Measurements from ENCODE around the gene TMEM219. TPM values are rescaled to one million over a fixed set of nuclear protein-coding genes. Genes with fewer than 3 reads are reported as not detected.

Gene TMEM219
- total RNA-seq, 2 experiments from 2014 or later: 57.8 to 61.0 TPM

DNA sequence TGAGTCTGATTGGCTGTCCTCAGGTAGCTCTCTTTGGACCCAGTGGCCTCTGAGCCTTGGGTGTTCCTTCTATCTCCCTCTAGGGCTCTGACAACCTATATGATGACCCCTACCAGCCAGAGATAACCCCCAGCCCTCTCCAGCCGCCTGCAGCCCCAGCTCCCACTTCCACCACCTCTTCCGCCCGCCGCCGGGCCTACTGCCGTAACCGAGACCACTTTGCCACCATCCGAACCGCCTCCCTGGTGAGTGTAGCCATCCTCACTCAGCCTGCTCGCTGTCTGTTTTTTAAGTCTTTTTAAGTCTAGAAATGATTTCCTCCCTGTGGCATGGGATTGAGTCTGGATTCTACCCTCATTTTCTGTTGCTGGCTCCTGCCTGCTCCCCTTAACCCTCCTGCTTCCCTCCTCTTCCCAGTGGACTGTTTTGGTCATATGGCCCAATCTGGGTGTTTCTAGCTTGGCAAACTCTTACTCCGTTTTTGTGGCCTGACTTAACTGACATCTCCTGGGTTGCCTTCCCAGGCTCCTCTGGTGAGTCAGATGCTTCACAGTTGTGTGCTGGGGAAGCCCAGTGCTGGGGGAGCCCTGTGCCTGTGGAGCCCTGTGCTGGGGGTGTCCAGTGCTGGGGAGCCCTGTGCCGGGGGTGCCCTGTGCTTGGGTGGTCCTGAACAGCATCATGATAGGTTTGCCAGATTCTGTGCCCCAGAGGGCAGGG, 21.7 kb downstream of the TMEM219 start:
- Mint-ChIP-seq H3K36me3 (ENCODE audit: low read depth) (peaks cover 62% of the 10 kb centered on the region), H3K27me3 (ENCODE audit: low read depth) (no peaks in the 10 kb centered on the region), H3K4me3 (no peak overlapping the region), H3K4me1 (ENCODE audit: low read depth) (no peaks in the 10 kb centered on the region), H3K27ac (no peak overlapping the region), H3K9me3 (ENCODE audit: insufficient read depth) (no peaks in the 10 kb centered on the region)
- ATAC-seq: no peak
- POLR2A ChIA-PET: interaction anchor here (1.2 kb wide), 1 partner anchor 9 kb away, joined by 5 read pairs; no protein-coding TSS in a partner anchor
- CTCF ChIA-PET: no interaction called here
- no peak for DNase-seq

DNA sequence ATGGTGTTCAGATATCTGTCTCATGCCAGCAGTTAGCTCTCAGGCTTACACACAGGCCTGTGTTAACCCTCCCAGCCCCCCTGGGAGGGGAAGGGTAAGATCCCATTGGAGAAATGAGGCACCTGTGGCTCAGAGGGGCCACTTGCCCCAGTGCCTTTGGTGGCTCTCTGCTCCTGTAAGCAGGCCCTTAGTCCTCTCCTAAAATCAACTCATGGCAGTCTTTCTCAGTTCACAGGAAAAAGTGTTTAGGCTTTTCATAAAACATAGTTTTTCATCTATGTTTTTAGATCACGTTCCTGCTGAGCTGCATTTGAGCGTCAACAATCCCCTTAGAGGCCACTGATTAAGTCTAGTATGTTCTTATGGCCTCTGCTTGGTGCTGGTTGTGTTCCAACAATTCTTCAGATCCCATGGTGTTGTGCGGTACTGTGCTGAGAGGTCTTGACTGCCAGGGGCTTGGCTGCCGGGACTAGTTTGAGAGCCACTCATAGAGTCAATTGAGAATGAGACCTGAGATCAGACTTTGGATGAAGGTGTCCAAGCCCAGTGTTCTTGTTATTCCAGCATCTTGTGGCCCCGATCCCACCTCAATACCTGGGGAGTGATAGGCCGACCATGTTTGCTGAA, 22.4 kb downstream of the TMEM219 start:
- CTCF ChIA-PET: no interaction called here
- ATAC-seq (no peak), DNase-seq (no peak)
- Mint-ChIP-seq H3K36me3 (ENCODE audit: low read depth) (peaks cover 66% of the 10 kb centered on the region), H3K4me1 (ENCODE audit: low read depth) (no peaks in the 10 kb centered on the region), H3K27ac (no peak overlapping the region), H3K4me3 (no peak overlapping the region), H3K27me3 (ENCODE audit: low read depth) (no peaks in the 10 kb centered on the region), H3K9me3 (ENCODE audit: insufficient read depth) (no peaks in the 10 kb centered on the region)
- POLR2A ChIA-PET: no interaction called here

DNA sequence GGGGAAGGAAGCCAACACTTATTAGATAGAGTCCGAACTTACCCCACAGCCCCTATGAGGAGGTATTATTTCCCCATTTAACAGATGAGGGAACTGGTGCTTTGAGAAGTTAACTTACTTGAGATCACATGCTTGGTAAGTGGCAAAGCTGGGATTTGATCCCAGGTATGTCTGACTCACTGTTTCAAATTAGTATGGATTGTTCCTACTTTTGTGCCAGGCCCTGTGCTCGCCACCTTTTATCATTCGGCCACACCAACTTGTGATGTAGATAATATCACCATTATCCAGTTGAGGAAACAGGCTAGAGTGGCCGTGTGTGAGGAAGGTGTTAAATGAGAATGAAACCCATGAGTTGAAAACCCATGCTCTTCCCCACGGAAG, 22.9 kb downstream of the TMEM219 start:
- Mint-ChIP-seq H3K27me3 (ENCODE audit: low read depth) (no peaks in the 10 kb centered on the region), H3K27ac (no peak overlapping the region), H3K36me3 (ENCODE audit: low read depth) (peaks cover 66% of the 10 kb centered on the region), H3K9me3 (ENCODE audit: insufficient read depth) (no peaks in the 10 kb centered on the region), H3K4me1 (ENCODE audit: low read depth) (no peaks in the 10 kb centered on the region), H3K4me3 (no peak overlapping the region)
- DNase-seq (no peak), ATAC-seq (no peak)
- ChIA-PET POLR2A (no interaction called here), CTCF (interaction anchor here (1.2 kb wide), 1 partner anchor 284 kb away, joined by 5 read pairs; no protein-coding TSS in a partner anchor)

DNA sequence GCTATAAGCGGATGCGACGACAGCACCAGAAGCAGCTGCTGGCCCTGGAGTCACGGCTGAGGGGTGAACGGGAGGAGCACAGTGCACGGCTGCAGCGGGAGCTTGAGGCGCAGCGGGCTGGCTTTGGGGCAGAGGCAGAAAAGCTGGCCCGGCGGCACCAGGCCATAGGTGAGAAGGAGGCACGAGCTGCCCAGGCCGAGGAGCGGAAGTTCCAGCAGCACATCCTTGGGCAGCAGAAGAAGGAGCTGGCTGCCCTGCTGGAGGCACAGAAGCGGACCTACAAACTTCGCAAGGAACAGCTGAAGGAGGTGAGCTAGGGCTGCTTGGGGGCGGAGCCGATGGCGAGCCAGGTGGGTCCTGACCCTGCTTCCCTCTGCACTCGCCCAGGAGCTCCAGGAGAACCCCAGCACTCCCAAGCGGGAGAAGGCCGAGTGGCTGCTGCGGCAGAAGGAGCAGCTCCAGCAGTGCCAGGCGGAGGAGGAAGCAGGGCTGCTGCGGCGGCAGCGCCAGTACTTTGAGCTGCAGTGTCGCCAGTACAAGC, 23.5 kb downstream of the TMEM219 start:
- ChIA-PET POLR2A (interaction anchor here (1.1 to 1.3 kb wide), 2 partner anchors 9 to 11 kb away, joined by 8 to 10 read pairs; no protein-coding TSS in a partner anchor), CTCF (interaction anchor here (1.2 kb wide), 1 partner anchor 285 kb away, joined by 5 read pairs; no protein-coding TSS in a partner anchor)
- H3K36me3 Mint-ChIP-seq (ENCODE audit: low read depth): peaks cover 65% of the 10 kb centered on the region
- DNase-seq (no peak), ATAC-seq (no peak)
- no peak overlapping the region for H3K4me3 Mint-ChIP-seq
- H3K27me3 Mint-ChIP-seq (ENCODE audit: low read depth): no peaks in the 10 kb centered on the region
- no peak overlapping the region for H3K27ac Mint-ChIP-seq
- no peaks in the 10 kb centered on the region for H3K4me1 Mint-ChIP-seq (ENCODE audit: low read depth)
- no peaks in the 10 kb centered on the region for H3K9me3 Mint-ChIP-seq (ENCODE audit: insufficient read depth)

DNA sequence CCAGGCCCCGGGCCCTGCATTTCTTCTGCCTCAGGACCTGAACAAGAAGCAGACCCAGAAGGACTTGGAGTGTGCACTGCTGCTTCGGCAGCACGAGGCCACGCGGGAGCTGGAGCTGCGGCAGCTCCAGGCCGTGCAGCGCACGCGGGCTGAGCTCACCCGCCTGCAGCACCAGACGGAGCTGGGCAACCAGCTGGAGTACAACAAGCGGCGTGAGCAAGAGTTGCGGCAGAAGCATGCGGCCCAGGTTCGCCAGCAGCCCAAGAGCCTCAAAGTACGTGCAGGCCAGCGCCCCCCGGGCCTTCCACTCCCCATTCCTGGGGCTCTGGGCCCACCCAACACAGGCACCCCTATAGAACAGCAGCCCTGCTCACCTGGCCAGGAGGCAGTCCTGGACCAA, 24.4 kb downstream of the TMEM219 start:
- H3K36me3 Mint-ChIP-seq (ENCODE audit: low read depth): peaks cover 62% of the 10 kb centered on the region
- POLR2A ChIA-PET: interaction anchor here (1.1 to 1.3 kb wide), 2 partner anchors 8 to 12 kb away, joined by 8 to 10 read pairs; no protein-coding TSS in a partner anchor

DNA sequence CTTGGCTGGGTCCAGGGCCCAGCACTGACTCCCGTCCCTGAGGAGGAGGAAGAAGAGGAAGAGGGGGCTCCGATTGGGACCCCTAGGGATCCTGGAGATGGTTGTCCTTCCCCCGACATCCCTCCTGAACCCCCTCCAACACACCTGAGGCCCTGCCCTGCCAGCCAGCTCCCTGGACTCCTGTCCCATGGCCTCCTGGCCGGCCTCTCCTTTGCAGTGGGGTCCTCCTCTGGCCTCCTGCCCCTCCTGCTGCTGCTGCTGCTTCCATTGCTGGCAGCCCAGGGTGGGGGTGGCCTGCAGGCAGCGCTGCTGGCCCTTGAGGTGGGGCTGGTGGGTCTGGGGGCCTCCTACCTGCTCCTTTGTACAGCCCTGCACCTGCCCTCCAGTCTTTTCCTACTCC, 25.1 kb downstream of the TMEM219 start:
- no peak for DNase-seq

More for the DNA sequence above, 24.4 kb downstream of the TMEM219 start:
- Mint-ChIP-seq H3K4me3 (no peak overlapping the region), H3K9me3 (ENCODE audit: insufficient read depth) (no peaks in the 10 kb centered on the region), H3K27me3 (ENCODE audit: low read depth) (no peaks in the 10 kb centered on the region), H3K4me1 (ENCODE audit: low read depth) (no peaks in the 10 kb centered on the region), H3K27ac (no peak overlapping the region)
- CTCF ChIA-PET: no interaction called here
- no peak for ATAC-seq
- no peak for DNase-seq

DNA sequence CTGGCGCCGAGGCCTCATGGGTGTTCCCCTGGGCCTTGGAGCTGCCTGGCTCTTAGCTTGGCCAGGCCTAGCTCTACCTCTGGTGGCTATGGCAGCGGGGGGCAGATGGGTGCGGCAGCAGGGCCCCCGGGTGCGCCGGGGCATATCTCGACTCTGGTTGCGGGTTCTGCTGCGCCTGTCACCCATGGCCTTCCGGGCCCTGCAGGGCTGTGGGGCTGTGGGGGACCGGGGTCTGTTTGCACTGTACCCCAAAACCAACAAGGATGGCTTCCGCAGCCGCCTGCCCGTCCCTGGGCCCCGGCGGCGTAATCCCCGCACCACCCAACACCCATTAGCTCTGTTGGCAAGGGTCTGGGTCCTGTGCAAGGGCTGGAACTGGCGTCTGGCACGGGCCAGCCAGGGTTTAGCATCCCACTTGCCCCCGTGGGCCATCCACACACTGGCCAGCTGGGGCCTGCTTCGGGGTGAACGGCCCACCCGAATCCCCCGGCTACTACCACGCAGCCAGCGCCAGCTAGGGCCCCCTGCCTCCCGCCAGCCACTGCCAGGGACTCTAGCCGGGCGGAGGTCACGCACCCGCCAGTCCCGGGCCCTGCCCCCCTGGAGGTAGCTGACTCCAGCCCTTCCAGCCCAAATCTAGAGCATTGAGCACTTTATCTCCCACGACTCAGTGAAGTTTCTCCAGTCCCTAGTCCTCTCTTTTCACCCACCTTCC, 25.6 kb downstream of the TMEM219 start:
- Mint-ChIP-seq H3K36me3 (ENCODE audit: low read depth) (peaks cover 57% of the 10 kb centered on the region), H3K9me3 (ENCODE audit: insufficient read depth) (no peaks in the 10 kb centered on the region), H3K4me1 (ENCODE audit: low read depth) (no peaks in the 10 kb centered on the region), H3K27ac (no peak overlapping the region), H3K4me3 (no peak overlapping the region), H3K27me3 (ENCODE audit: low read depth) (no peaks in the 10 kb centered on the region)
- DNase-seq (no peak), ATAC-seq (no peak)
- CTCF ChIA-PET: no interaction called here
- POLR2A ChIA-PET: interaction anchor here (0.6 kb wide), 1 partner anchor 211 kb away, joined by 3 read pairs; no protein-coding TSS in a partner anchor

More for the DNA sequence above, 25.1 kb downstream of the TMEM219 start:
- Mint-ChIP-seq H3K4me1 (ENCODE audit: low read depth) (no peaks in the 10 kb centered on the region), H3K36me3 (ENCODE audit: low read depth) (peaks cover 59% of the 10 kb centered on the region), H3K9me3 (ENCODE audit: insufficient read depth) (no peaks in the 10 kb centered on the region), H3K4me3 (no peak overlapping the region), H3K27ac (no peak overlapping the region), H3K27me3 (ENCODE audit: low read depth) (no peaks in the 10 kb centered on the region)
- ChIA-PET CTCF (no interaction called here), POLR2A (interaction anchor here (0.6 kb wide), 1 partner anchor 211 kb away, joined by 3 read pairs; no protein-coding TSS in a partner anchor)
- no peak for ATAC-seq

DNA sequence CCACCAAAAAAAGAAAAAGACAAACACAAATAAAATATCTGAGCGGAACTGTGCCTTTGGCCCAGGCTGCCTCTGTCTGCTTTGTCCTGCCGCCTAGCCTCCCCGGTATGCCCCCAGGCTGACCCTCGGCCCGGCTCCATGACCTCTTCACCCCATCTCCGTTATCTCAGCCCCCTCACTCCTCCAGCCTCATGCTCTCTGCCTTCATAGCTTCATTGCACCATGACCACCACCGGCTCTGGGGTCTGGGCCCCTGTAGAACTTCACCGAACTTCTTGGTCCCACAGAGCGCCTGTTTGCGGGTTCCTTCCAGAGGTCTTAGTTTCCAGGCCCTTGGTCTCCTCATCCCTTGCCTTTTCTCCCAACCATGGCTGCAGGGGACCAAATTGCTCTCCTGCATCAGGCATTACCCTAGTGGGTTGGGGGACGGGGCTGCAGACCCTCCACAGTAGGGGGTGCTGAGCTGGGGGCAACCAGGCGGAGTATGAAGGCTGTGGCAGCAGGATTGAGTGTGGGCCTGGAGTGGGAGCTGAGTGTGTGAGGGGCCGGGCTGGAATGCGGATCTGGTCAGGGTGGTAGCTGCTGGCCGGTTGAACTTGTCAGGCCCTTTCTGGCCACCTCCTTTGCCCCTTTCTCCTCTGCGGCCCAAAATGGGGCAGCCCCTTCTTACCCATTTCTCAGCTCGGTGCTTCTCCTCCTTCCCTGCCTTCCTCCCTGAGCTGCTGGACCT, 26.6 kb downstream of the TMEM219 start:
- no peak overlapping the region for H3K27ac Mint-ChIP-seq
- H3K36me3 Mint-ChIP-seq (ENCODE audit: low read depth): peaks cover 55% of the 10 kb centered on the region
- no peak overlapping the region for H3K4me3 Mint-ChIP-seq
- ChIA-PET CTCF (no interaction called here), POLR2A (no interaction called here)
- no peak for DNase-seq
- no peaks in the 10 kb centered on the region for H3K9me3 Mint-ChIP-seq (ENCODE audit: insufficient read depth)
- H3K4me1 Mint-ChIP-seq (ENCODE audit: low read depth): no peaks in the 10 kb centered on the region
- no peaks in the 10 kb centered on the region for H3K27me3 Mint-ChIP-seq (ENCODE audit: low read depth)
- ATAC-seq: no peak

DNA sequence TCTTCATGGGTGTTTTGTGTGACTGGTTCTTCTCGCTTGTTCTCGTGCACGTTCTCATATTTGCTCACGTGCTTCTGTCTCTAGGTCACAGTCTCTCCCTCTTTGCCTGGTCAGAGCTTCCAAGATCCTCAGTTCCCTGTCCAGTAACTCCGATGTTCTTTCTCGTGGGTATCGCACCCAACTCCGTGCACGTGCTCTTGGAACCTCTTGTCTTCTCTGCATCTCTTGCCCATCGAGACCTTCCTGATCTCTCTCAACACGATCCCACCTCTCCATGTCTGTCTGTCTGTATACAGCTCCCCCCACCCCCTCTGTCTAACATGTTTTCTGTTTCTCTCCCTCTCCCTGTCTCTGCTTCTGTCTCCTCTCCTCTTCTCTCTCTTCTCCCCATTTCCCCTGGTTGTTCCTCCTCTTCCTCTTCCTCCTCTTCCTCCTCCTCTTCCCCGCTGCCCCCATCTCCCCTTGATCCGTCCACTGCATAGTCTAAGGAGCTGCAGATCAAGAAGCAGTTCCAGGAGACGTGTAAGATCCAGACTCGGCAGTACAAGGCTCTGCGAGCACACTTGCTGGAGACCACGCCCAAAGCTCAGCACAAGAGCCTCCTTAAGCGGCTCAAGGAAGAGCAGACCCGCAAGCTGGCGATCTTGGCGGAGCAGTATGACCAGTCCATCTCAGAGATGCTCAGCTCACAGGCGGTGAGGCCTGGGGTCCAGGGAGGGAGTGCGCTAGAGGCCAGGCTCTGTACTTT, 27.4 kb downstream of the TMEM219 start:
- H3K9me3 Mint-ChIP-seq (ENCODE audit: insufficient read depth): no peaks in the 10 kb centered on the region
- peaks cover 6% of the 10 kb centered on the region for H3K4me1 Mint-ChIP-seq (ENCODE audit: low read depth)
- POLR2A ChIA-PET: interaction anchor here (1.1 kb wide), 2 partner anchors 28 to 63 kb away, joined by 3 read pairs; partner anchors contain the start of genes KCTD13 and TMEM219
- peaks cover 54% of the 10 kb centered on the region for H3K36me3 Mint-ChIP-seq (ENCODE audit: low read depth)
- no peaks in the 10 kb centered on the region for H3K27me3 Mint-ChIP-seq (ENCODE audit: low read depth)
- ATAC-seq (no peak), DNase-seq (no peak)
- no peak overlapping the region for H3K4me3 Mint-ChIP-seq
- H3K27ac Mint-ChIP-seq: peak overlapping the region; percentile 20
- CTCF ChIA-PET: no interaction called here

DNA sequence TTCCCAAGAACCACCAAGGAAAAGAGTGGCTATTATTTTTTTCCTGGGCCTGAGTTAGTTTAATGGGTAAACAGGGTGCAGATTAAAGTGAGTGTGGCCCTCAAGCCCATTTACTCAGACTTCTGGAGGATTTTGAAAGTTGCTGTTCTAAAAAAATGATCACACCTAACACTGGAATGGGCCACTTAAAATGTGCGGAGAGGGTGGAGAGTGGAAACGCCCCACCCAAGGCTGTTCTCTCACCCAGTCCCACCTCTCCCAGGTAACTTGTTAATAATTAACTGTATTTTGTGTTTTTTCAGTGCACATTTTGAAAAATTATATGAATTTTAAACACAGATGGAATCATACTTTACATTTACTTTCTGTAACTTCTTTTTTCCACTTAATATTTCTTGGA, 28.2 kb downstream of the TMEM219 start:
- ChIA-PET POLR2A (interaction anchor here (1.1 kb wide), 2 partner anchors 28 to 64 kb away, joined by 3 read pairs; partner anchors contain the start of genes KCTD13 and TMEM219), CTCF (no interaction called here)
- Mint-ChIP-seq H3K4me3 (no peak overlapping the region), H3K27me3 (ENCODE audit: low read depth) (no peaks in the 10 kb centered on the region), H3K27ac (no peak overlapping the region), H3K9me3 (ENCODE audit: insufficient read depth) (no peaks in the 10 kb centered on the region), H3K36me3 (ENCODE audit: low read depth) (peaks cover 53% of the 10 kb centered on the region), H3K4me1 (ENCODE audit: low read depth) (peaks cover 13% of the 10 kb centered on the region)
- DNase-seq: no peak
- ATAC-seq: no peak

All from activated CD8-positive, alpha-beta T cell treated with anti-CD3 and anti-CD28 coated beads, Interleukin-2, amount 10 ng/mL, durations not matched to agents 7 days and 5 days (primary cell).